Measurements from ENCODE around the gene ADM.
A peak's percentile ranks its signal among the peaks of the same experiment; 100 is the strongest.

ADM gene

GRCh38 chr11:10291801-10292638, 12.9 kb upstream of the ADM start:
- H3K36me3 ChIP-seq (ENCODE audit: control insufficient read depth in 1 of 2, insufficient read depth in 2 of 2, low read length in 2 of 2): peaks cover 0 to 4% of the 10 kb centered on the region in 2 experiments
- H2BK120ac ChIP-seq (ENCODE audit: insufficient read depth, low read length, poor library complexity): no peak overlapping the region
- H3K4me3 ChIP-seq (ENCODE audit: low read depth, low read length): no peak overlapping the region
- no peak for DNase-seq
- H3K9me3 ChIP-seq (ENCODE audit: insufficient read depth, low read depth, low read length): no peaks in the 10 kb centered on the region
- H3K27me3 ChIP-seq (ENCODE audit: insufficient read depth, low read length): no peaks in the 10 kb centered on the region
- WGBS (ENCODE audit: extremely low coverage, insufficient coverage, insufficient read length): no CpG with 5 or more reads among the region's 17 CpGs
- H2AFZ ChIP-seq (ENCODE audit: insufficient read depth, low read length, poor library complexity): no peak overlapping the region
- H2BK12ac ChIP-seq (ENCODE audit: low read length): no peak overlapping the region
- H4K91ac ChIP-seq (ENCODE audit: low read depth, low read length): no peak overlapping the region
- no peak overlapping the region for H2AK5ac ChIP-seq (ENCODE audit: low read length)
- H3K9ac ChIP-seq (ENCODE audit: low read length): no peak overlapping the region
- no peak overlapping the region for H3K14ac ChIP-seq (ENCODE audit: low read length)
- peaks cover 19% of the 10 kb centered on the region for H3K79me1 ChIP-seq (ENCODE audit: low read length)
- no peak overlapping the region for H3K27ac ChIP-seq (ENCODE audit: low read depth, low read length)
- peaks cover 15% of the 10 kb centered on the region for H3K79me2 ChIP-seq (ENCODE audit: control insufficient read depth, insufficient read depth, low read length, poor library complexity)
- H3K18ac ChIP-seq (ENCODE audit: low read length): no peak overlapping the region
- no peak overlapping the region for H2BK5ac ChIP-seq (ENCODE audit: low read depth, low read length, poor library complexity)
- H3K4me1 ChIP-seq (ENCODE audit: control insufficient read depth in 1 of 2, insufficient read depth in 2 of 2, low read length in 2 of 2): peaks cover 0 to 5% of the 10 kb centered on the region in 2 experiments
- no peak overlapping the region for H3K4me2 ChIP-seq (ENCODE audit: low read length)
- no peak overlapping the region for H3K23ac ChIP-seq (ENCODE audit: low read length)
- H4K8ac ChIP-seq (ENCODE audit: low read depth, low read length): no peak overlapping the region
- H4K12ac ChIP-seq (ENCODE audit: low read depth, low read length): no peak overlapping the region
- H3K4ac ChIP-seq (ENCODE audit: low read depth, low read length): peak overlapping the region; percentile 1

- peak within 1 kb of the TSS; percentile 99 for H2BK5ac ChIP-seq (ENCODE audit: low read depth, low read length, poor library complexity)
- peak within 1 kb of the TSS; percentile 98 for H3K9ac ChIP-seq (ENCODE audit: low read length)
- H2BK120ac ChIP-seq (ENCODE audit: insufficient read depth, low read length, poor library complexity): peak within 1 kb of the TSS; percentile 96
- H3K9me3 ChIP-seq (ENCODE audit: insufficient read depth, low read depth, low read length): no peaks in the 10 kb centered on the region
- no peaks in the 10 kb centered on the region for H3K36me3 ChIP-seq (ENCODE audit: control insufficient read depth in 1 of 2, insufficient read depth in 2 of 2, low read length in 2 of 2)
- peak within 1 kb of the TSS; percentile 99 for H4K91ac ChIP-seq (ENCODE audit: low read depth, low read length)
- no peaks in the 10 kb centered on the region for H3K27me3 ChIP-seq (ENCODE audit: insufficient read depth, low read length)
- H3K14ac ChIP-seq (ENCODE audit: low read length): peak within 1 kb of the TSS; percentile 99
- H3K4me2 ChIP-seq (ENCODE audit: low read length): peak within 1 kb of the TSS; percentile 97
- no peak within 1 kb of the TSS for H3K23ac ChIP-seq (ENCODE audit: low read length)
- DNase-seq: peak; percentile 80 to 84
- peak within 1 kb of the TSS; percentile 56 for H2BK12ac ChIP-seq (ENCODE audit: low read length)
- no CpG with 5 or more reads among the region's 81 CpGs for WGBS (ENCODE audit: extremely low coverage, insufficient coverage, insufficient read length)
- peak within 1 kb of the TSS; percentile 92 for H2AK5ac ChIP-seq (ENCODE audit: low read length)
- H3K79me2 ChIP-seq (ENCODE audit: control insufficient read depth, insufficient read depth, low read length, poor library complexity): peaks cover 12% of the 10 kb centered on the region
- H3K4me1 ChIP-seq (ENCODE audit: control insufficient read depth in 1 of 2, insufficient read depth in 2 of 2, low read length in 2 of 2): peaks cover 0 to 3% of the 10 kb centered on the region in 2 experiments
- peak within 1 kb of the TSS; percentile 100 for H3K27ac ChIP-seq (ENCODE audit: low read depth, low read length)
- H2AFZ ChIP-seq (ENCODE audit: insufficient read depth, low read length, poor library complexity): peak within 1 kb of the TSS; percentile 94
- H3K18ac ChIP-seq (ENCODE audit: low read length): peak within 1 kb of the TSS; percentile 100
- peak within 1 kb of the TSS; percentile 93 for H4K12ac ChIP-seq (ENCODE audit: low read depth, low read length)
- peak within 1 kb of the TSS; percentile 97 for H4K8ac ChIP-seq (ENCODE audit: low read depth, low read length)
- H3K4me3 ChIP-seq (ENCODE audit: low read depth, low read length): peak within 1 kb of the TSS; percentile 93
- H3K79me1 ChIP-seq (ENCODE audit: low read length): peaks cover 19% of the 10 kb centered on the region
- H3K4ac ChIP-seq (ENCODE audit: low read depth, low read length): peak within 1 kb of the TSS; percentile 89
Measured at GRCh38 chr11:10293423-10294289, 11.2 kb upstream of the ADM start, which contains the start of gene SBF2. Gene SBF2 (minus strand): TSS chr11:10294219. CDS start chr11:10294069, 150 bp downstream.

- Histone ChIP-seq H3K36me3 (ENCODE audit: control insufficient read depth in 1 of 2, insufficient read depth in 2 of 2, low read length in 2 of 2) (no peaks in the 10 kb centered on the region), H3K79me1 (ENCODE audit: low read length) (peaks cover 19% of the 10 kb centered on the region), H4K12ac (ENCODE audit: low read depth, low read length) (peak overlapping the region; percentile 93), H3K4me1 (ENCODE audit: control insufficient read depth in 1 of 2, insufficient read depth in 2 of 2, low read length in 2 of 2) (peaks cover 0 to 3% of the 10 kb centered on the region in 2 experiments), H3K79me2 (ENCODE audit: control insufficient read depth, insufficient read depth, low read length, poor library complexity) (peaks cover 12% of the 10 kb centered on the region), H3K23ac (ENCODE audit: low read length) (no peak overlapping the region), H2BK5ac (ENCODE audit: low read depth, low read length, poor library complexity) (peak overlapping the region; percentile 99), H2AK5ac (ENCODE audit: low read length) (peak overlapping the region; percentile 92), H4K8ac (ENCODE audit: low read depth, low read length) (peak overlapping the region; percentile 97), H3K27ac (ENCODE audit: low read depth, low read length) (peak overlapping the region; percentile 100), H3K14ac (ENCODE audit: low read length) (peak overlapping the region; percentile 99), H2AFZ (ENCODE audit: insufficient read depth, low read length, poor library complexity) (peak overlapping the region; percentile 94), H3K4ac (ENCODE audit: low read depth, low read length) (peak overlapping the region; percentile 89), H3K9ac (ENCODE audit: low read length) (peak overlapping the region; percentile 98), H3K4me3 (ENCODE audit: low read depth, low read length) (peak overlapping the region; percentile 93), H2BK120ac (ENCODE audit: insufficient read depth, low read length, poor library complexity) (peak overlapping the region; percentile 96), H3K27me3 (ENCODE audit: insufficient read depth, low read length) (no peaks in the 10 kb centered on the region), H4K91ac (ENCODE audit: low read depth, low read length) (peak overlapping the region; percentile 99), H2BK12ac (ENCODE audit: low read length) (peak overlapping the region; percentile 56), H3K9me3 (ENCODE audit: insufficient read depth, low read depth, low read length) (no peaks in the 10 kb centered on the region), H3K4me2 (ENCODE audit: low read length) (peak overlapping the region; percentile 97), H3K18ac (ENCODE audit: low read length) (peak overlapping the region; percentile 100)
- DNase-seq: peak; percentile 56 to 71
- WGBS (ENCODE audit: extremely low coverage, insufficient coverage, insufficient read length): no CpG with 5 or more reads among the region's 45 CpGs
Measured at GRCh38 chr11:10294290-10294953, 10.5 kb upstream of the ADM start.

Data from trophoblast cell (in vitro differentiated cells and primary cell).